Loucy (cell line): ENCODE data around the gene FSTL4.

Source experiments
- H2AFZ ChIP-seq: fragments of 200-600 bp; sonication (generic); 2 replicates; pipeline ENCODE4 v1.6.0; 2016; ENCODE audit warnings: antibody characterized with exemption, mild to moderate bottlenecking, low read length, moderate library complexity
- H3F3A ChIP-seq: fragments of 200-600 bp; 2 replicates; pipeline ENCODE4 v1.6.0; 2016; ENCODE audit warnings: antibody characterized with exemption, low read depth, mild to moderate bottlenecking
- H3K27me3 ChIP-seq: fragments of 200-600 bp; sonication (generic); 2 replicates; pipeline ENCODE4 v1.6.1; 2014; ENCODE audit warnings: low read length, mild to moderate bottlenecking; ENCODE audit not compliant: insufficient read depth, poor library complexity, severe bottlenecking
- H3K36me3 ChIP-seq: fragments of 200-600 bp; sonication (generic); 2 replicates; pipeline ENCODE4 v1.6.1; 2016; ENCODE audit warnings: low read length; ENCODE audit not compliant: insufficient read depth
- H3K4me1 ChIP-seq: fragments of 200-600 bp; sonication (generic); 2 replicates; pipeline ENCODE4 v1.5.1; 2014; ENCODE audit warnings: low read length, mild to moderate bottlenecking; ENCODE audit not compliant: insufficient read depth, poor library complexity, severe bottlenecking
- H3K4me2 ChIP-seq: fragments of 200-600 bp; sonication (generic); 2 replicates; pipeline ENCODE4 v1.6.0; 2014; ENCODE audit warnings: antibody characterized with exemption, low read length, low read depth, mild to moderate bottlenecking; ENCODE audit not compliant: poor library complexity, severe bottlenecking
- H3K4me3 ChIP-seq: fragments of 200-600 bp; sonication (generic); 2 replicates; pipeline ENCODE4 v1.5.1; 2014; ENCODE audit warnings: low read length, mild to moderate bottlenecking, mixed read lengths; ENCODE audit not compliant: poor library complexity, severe bottlenecking
- H3K79me2 ChIP-seq: fragments of 200-600 bp; sonication (generic); 2 replicates; pipeline ENCODE4 v1.6.1; 2014; ENCODE audit warnings: low read length; ENCODE audit not compliant: insufficient read depth
- H3K9ac ChIP-seq: fragments of 200-600 bp; sonication (generic); 2 replicates; pipeline ENCODE4 v1.6.0; 2014; ENCODE audit warnings: mild to moderate bottlenecking, low read depth, low read length, moderate library complexity; ENCODE audit not compliant: poor library complexity, severe bottlenecking
- H3K9me2 ChIP-seq: fragments of 200-600 bp; sonication (generic); replicated peaks from 2 replicates; pipeline ENCODE4 v1.6.1; 2016; ENCODE audit warnings: low read depth, low read length, mixed read lengths
- H3K9me3 ChIP-seq: fragments of 200-600 bp; sonication (generic); 2 replicates; pipeline ENCODE4 v1.6.1; 2014; ENCODE audit warnings: mild to moderate bottlenecking, antibody characterized with exemption, low read length, low read depth; ENCODE audit not compliant: insufficient read depth
- H4K20me1 ChIP-seq: fragments of 200-600 bp; sonication (generic); 2 replicates; pipeline ENCODE4 v1.6.0; 2014; ENCODE audit warnings: antibody characterized with exemption, low read length, mild to moderate bottlenecking; ENCODE audit not compliant: insufficient read depth, poor library complexity, severe bottlenecking
- EZH2phosphoT487 ChIP-seq: fragments of 200-600 bp; IDR thresholded peaks from 2 replicates; pipeline ENCODE4 v1.6.1; 2018; ENCODE audit warnings: antibody characterized with exemption, mild to moderate bottlenecking, moderate library complexity, borderline replicate concordance
- TF ChIP-seq, protein P1 (sequence below): fragments of 200-600 bp; sonication (generic); conservative IDR thresholded peaks from 2 replicates; pipeline ENCODE4 v1.5.1; 2014; ENCODE audit warnings: mild to moderate bottlenecking, antibody characterized with exemption, low read length

FSTL4 gene

DNA sequence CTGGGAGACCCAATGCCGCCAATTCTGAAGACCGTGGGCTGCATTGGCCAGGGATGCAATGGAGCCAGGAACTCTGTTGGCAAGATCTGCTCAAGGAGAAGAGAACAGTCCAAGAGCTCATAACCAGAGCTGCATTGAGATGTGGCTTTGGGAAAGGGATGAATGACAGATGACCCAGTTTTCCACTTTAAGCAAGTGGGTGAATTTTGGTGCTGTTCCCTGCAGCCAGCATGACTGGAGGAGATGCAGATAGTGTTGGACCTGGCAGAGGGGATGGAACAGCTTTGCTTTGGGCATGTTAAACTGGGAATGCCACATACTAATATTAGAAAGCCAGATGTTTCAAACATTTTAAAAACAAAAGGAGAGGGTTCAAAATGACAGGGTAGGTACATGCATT, 143.1 kb downstream of the FSTL4 start:
- no peak for TF ChIP-seq EZH2phosphoT487
- TF ChIP-seq, protein P1, sequence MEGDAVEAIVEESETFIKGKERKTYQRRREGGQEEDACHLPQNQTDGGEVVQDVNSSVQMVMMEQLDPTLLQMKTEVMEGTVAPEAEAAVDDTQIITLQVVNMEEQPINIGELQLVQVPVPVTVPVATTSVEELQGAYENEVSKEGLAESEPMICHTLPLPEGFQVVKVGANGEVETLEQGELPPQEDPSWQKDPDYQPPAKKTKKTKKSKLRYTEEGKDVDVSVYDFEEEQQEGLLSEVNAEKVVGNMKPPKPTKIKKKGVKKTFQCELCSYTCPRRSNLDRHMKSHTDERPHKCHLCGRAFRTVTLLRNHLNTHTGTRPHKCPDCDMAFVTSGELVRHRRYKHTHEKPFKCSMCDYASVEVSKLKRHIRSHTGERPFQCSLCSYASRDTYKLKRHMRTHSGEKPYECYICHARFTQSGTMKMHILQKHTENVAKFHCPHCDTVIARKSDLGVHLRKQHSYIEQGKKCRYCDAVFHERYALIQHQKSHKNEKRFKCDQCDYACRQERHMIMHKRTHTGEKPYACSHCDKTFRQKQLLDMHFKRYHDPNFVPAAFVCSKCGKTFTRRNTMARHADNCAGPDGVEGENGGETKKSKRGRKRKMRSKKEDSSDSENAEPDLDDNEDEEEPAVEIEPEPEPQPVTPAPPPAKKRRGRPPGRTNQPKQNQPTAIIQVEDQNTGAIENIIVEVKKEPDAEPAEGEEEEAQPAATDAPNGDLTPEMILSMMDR, result no peak
- peaks cover 20% of the 10 kb centered on the region for H3K4me1 ChIP-seq
- H3K4me2 ChIP-seq, result no peak overlapping the region

DNA sequence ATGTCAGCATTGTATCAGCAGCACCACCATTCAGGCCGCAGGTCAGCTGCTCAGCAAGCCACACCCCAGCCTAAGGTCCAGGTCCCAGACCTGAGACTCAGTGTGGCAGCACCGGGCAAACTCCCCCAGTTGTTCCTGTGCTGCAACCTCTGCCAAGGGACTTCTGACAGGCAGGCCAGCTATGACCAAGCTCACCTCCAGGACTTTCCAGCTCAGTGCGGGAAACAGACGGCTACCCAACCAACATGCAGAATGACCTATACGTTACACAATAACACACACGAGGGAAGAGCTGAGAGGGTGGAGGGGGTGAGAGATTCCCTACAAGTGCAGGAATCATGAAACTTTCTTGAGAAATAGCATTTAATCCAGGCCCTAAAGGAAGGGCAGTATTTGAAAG, 143.7 kb downstream of the FSTL4 start:
- no peak overlapping the region for H3K4me3 ChIP-seq
- H3K27me3 ChIP-seq, result no peaks in the 10 kb centered on the region
- no peaks in the 10 kb centered on the region for H3K36me3 ChIP-seq

More for the DNA sequence above, 143.1 kb downstream of the FSTL4 start:
- H4K20me1 ChIP-seq, result no peaks in the 10 kb centered on the region
- H3K36me3 ChIP-seq, result no peaks in the 10 kb centered on the region
- H3K27me3 ChIP-seq, result no peaks in the 10 kb centered on the region
- H2AFZ ChIP-seq, result no peak overlapping the region
- H3K9ac ChIP-seq, result no peak overlapping the region
- no peaks in the 10 kb centered on the region for H3F3A ChIP-seq
- no peak overlapping the region for H3K4me3 ChIP-seq
- H3K9me2 ChIP-seq, result no peaks in the 10 kb centered on the region
- H3K9me3 ChIP-seq, result no peaks in the 10 kb centered on the region
- no peaks in the 10 kb centered on the region for H3K79me2 ChIP-seq

DNA sequence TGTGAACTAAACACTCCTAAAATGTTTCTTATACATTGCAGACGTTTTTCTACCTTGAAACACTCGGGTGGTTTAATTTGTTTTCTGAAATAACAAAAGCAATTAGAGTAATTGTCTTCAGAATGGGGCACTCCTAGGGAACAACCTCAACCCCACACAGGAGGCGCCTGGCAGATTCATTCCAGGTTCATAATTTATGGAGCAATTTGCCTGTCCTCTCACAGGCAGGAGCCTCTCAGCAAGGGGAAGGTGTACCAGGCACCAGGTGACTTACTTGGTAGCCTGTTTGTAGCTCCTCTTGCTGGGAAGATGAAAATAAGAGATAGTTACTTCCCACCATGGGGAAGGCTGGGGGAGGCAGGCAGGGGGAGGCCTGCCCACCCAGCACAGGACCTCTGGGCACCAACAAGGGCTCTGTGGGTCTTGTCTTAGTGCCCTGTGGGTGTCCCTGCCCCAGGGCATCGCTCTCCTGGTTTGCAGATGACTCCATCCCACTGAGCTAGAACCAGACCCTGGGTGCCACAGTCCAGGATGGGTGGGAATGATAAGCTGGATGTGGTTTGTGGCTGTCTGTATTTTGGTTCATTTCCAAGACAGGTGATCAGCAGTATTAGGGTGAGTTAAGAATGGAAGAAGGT, 144.4 kb downstream of the FSTL4 start:
- Histone ChIP-seq H3F3A (no peaks in the 10 kb centered on the region), H3K9me3 (no peaks in the 10 kb centered on the region), H2AFZ (no peak overlapping the region), H3K4me2 (peak overlapping the region; percentile 60), H3K36me3 (no peaks in the 10 kb centered on the region), H3K79me2 (no peaks in the 10 kb centered on the region), H3K9me2 (no peaks in the 10 kb centered on the region), H3K4me1 (peaks cover 19% of the 10 kb centered on the region), H3K27me3 (no peaks in the 10 kb centered on the region), H3K9ac (no peak overlapping the region), H3K4me3 (no peak overlapping the region), H4K20me1 (no peaks in the 10 kb centered on the region)
- TF ChIP-seq EZH2phosphoT487, result no peak
- TF ChIP-seq, protein P1, result no peak

More for the DNA sequence above, 143.7 kb downstream of the FSTL4 start:
- TF ChIP-seq, protein P1, result no peak
- no peak for TF ChIP-seq EZH2phosphoT487
- no peaks in the 10 kb centered on the region for H3K9me3 ChIP-seq
- H3K79me2 ChIP-seq, result no peaks in the 10 kb centered on the region
- no peak overlapping the region for H3K4me2 ChIP-seq
- H3K9ac ChIP-seq, result no peak overlapping the region
- H3F3A ChIP-seq, result no peaks in the 10 kb centered on the region
- no peak overlapping the region for H2AFZ ChIP-seq
- H4K20me1 ChIP-seq, result no peaks in the 10 kb centered on the region
- H3K4me1 ChIP-seq, result peaks cover 19% of the 10 kb centered on the region
- H3K9me2 ChIP-seq, result no peaks in the 10 kb centered on the region
